CD4-positive, alpha-beta T cell treated with Interferon alpha-2 for 1 hour (primary cell): ENCODE measurements around the gene PTPRF.

Experiments used
- DNase-seq, 2 donors: peaks; one replicate each; pipeline ENCODE4 v3.0.0-alpha.2; 2020 to 2022

Gene PTPRF

DNA sequence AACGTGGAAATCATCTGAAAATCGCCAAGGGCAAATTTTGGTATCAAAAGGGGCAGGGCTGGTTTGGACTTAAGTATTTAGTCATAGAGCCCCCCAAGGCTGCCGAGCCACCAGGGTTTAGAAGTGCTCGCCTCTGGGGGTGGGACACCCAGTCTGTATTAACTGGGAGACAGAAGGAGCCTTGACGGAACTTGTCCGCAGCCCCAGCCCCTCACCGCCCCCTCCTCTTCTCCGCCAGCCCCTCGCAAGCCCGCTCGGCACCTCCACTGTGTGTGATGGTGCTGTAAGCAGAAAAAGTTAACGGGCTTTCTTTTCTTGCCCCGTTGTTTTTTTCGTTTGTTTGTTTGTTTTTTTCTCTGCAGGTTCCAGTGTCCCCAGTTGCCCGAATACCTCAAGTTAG lies 81.7 kb downstream of the PTPRF start:
- no peak for DNase-seq

GRCh38 chr1:43613075-43613942 lies 82.6 kb downstream of the PTPRF start:
- DNase-seq: no peak

GRCh38 chr1:43614211-43614610 lies 83.5 kb downstream of the PTPRF start:
- no peak for DNase-seq

GRCh38 chr1:43614891-43615290 lies 84.2 kb downstream of the PTPRF start:
- DNase-seq: no peak

GRCh38 chr1:43616383-43616782 lies 85.7 kb downstream of the PTPRF start:
- no peak for DNase-seq

DNA sequence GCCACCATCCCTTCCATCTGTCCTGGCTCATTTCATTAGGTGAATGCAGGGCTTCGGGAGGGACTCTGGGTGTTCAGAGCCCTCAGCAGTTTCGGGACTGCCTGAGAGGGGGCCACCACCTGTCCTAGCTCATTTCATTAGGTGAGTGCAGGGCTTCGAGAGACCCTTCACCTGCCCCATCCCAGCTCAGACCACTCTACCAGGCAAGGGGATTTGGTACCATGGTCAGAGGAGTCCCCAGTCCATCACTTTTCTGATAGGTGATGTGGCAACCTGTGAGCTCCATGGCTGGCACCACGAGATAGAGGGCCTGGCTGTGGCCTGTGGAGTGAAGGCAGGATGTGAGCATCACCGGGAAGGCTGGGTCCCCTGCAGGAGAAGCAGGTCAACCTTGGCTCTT lies 86.3 kb downstream of the PTPRF start:
- DNase-seq: no peak

DNA sequence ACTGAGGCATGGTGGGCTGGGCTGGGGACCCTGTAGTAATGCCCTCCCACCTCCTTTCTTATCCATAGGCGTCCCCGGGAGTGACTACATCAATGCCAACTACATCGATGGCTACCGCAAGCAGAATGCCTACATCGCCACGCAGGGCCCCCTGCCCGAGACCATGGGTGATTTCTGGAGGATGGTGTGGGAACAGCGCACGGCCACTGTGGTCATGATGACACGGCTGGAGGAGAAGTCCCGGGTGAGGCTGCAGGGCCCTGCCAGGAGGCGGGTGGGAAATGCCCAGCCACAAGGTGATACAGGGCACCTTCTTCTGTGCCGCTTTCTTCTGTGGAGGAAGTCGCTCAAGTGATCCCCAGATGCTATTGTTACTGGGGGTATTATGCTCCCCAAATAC lies 87.0 kb downstream of the PTPRF start:
- no peak for DNase-seq

- DNase-seq: no peak
Measured at GRCh38 chr1:43618521-43619313, 88.0 kb downstream of the PTPRF start.

DNA sequence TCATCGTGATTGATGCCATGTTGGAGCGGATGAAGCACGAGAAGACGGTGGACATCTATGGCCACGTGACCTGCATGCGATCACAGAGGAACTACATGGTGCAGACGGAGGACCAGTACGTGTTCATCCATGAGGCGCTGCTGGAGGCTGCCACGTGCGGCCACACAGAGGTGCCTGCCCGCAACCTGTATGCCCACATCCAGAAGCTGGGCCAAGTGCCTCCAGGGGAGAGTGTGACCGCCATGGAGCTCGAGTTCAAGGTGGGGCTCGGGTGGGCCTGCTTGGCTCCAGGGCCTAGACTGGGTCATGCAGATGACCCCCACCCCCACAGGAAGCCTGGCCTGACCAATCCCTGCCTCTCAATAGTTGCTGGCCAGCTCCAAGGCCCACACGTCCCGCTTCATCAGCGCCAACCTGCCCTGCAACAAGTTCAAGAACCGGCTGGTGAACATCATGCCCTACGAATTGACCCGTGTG lies 88.7 kb downstream of the PTPRF start:
- no peak for DNase-seq

GRCh38 chr1:43619996-43620920 lies 89.6 kb downstream of the PTPRF start:
- DNase-seq: no peak

GRCh38 chr1:43620956-43621355 lies 90.3 kb downstream of the PTPRF start:
- DNase-seq: no peak

- no peak for DNase-seq
Measured at GRCh38 chr1:43621386-43621785, 90.7 kb downstream of the PTPRF start.

DNA sequence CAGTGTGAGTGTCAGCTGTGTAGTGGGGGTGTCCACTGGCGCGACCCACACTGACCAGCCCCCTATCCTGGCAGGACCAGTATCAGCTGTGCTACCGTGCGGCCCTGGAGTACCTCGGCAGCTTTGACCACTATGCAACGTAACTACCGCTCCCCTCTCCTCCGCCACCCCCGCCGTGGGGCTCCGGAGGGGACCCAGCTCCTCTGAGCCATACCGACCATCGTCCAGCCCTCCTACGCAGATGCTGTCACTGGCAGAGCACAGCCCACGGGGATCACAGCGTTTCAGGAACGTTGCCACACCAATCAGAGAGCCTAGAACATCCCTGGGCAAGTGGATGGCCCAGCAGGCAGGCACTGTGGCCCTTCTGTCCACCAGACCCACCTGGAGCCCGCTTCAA lies 91.2 kb downstream of the PTPRF start:
- DNase-seq: no peak

DNA sequence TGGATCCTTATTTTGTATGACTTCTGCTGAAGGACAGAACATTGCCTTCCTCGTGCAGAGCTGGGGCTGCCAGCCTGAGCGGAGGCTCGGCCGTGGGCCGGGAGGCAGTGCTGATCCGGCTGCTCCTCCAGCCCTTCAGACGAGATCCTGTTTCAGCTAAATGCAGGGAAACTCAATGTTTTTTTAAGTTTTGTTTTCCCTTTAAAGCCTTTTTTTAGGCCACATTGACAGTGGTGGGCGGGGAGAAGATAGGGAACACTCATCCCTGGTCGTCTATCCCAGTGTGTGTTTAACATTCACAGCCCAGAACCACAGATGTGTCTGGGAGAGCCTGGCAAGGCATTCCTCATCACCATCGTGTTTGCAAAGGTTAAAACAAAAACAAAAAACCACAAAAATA lies 91.8 kb downstream of the PTPRF start:
- no peak for DNase-seq

DNA sequence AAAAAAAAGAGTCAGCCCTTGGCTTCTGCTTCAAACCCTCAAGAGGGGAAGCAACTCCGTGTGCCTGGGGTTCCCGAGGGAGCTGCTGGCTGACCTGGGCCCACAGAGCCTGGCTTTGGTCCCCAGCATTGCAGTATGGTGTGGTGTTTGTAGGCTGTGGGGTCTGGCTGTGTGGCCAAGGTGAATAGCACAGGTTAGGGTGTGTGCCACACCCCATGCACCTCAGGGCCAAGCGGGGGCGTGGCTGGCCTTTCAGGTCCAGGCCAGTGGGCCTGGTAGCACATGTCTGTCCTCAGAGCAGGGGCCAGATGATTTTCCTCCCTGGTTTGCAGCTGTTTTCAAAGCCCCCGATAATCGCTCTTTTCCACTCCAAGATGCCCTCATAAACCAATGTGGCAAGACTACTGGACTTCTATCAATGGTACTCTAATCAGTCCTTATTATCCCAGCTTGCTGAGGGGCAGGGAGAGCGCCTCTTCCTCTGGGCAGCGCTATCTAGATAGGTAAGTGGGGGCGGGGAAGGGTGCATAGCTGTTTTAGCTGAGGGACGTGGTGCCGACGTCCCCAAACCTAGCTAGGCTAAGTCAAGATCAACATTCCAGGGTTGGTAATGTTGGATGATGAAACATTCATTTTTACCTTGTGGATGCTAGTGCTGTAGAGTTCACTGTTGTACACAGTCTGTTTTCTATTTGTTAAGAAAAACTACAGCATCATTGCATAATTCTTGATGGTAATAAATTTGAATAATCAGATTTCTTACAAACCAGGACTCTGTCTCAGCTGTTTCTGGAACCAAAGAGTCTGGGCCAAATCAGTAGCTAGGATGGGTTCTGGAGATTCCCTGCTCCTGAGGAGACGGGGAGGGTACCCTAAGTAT lies 92.5 kb downstream of the PTPRF start:
- DNase-seq: no peak

DNA sequence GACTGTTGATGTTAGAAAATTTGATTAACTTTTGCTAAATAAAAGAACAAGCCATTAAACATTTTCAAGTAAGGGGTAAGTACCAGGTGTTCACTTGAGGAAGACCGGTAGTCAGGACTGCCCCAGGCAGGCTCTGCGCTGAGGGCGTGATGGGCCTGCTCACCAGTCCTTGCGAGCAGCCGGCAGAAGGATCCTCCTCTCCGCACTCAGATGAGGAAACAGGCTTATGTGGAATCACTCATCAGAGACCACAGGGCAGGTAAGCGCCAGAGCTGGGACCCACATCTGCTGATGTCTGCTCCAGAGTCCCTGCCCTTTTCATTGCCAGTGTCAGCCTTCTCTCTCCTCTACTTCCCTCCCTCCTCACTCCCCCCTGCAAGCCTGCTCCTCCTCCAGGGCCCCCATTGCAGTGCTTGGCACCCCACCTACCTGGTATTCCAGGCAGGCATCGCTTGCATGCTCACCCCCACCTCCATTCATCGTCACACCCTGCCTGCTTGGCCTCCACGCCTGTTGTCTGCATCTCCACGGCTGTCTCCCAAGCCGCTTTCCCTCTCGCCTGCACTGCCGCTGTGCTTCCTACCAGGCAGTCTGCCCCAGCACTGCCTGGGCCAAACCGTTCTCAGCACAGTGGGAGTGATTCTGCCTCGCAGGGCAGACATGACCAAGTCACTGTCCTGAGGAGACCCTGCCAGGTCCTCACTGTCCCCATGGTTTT lies 94.5 kb downstream of the PTPRF start:
- DNase-seq: no peak

- DNase-seq: no peak
Measured at GRCh38 chr1:43632135-43632670, 101.5 kb downstream of the PTPRF start.

DNA sequence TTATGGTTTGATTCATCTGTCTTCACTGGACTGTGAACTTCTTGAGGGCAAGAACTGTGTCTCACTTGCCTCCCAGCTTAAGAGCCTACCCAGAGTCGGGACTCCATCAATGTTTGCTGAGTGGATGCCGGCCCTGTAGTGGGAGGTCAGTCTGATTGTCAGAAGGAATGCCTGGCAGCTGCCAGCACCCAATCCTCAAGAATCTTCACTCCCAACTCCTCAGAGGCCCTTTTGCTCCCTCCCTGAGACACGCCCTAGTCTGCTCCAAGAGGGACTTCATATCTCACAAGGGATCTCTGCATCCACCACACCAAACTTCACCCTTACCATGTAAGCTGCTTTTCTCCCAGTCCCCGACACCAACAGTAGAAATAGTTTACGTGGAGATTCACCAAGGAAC lies 104.0 kb downstream of the PTPRF start:
- no peak for DNase-seq

DNA sequence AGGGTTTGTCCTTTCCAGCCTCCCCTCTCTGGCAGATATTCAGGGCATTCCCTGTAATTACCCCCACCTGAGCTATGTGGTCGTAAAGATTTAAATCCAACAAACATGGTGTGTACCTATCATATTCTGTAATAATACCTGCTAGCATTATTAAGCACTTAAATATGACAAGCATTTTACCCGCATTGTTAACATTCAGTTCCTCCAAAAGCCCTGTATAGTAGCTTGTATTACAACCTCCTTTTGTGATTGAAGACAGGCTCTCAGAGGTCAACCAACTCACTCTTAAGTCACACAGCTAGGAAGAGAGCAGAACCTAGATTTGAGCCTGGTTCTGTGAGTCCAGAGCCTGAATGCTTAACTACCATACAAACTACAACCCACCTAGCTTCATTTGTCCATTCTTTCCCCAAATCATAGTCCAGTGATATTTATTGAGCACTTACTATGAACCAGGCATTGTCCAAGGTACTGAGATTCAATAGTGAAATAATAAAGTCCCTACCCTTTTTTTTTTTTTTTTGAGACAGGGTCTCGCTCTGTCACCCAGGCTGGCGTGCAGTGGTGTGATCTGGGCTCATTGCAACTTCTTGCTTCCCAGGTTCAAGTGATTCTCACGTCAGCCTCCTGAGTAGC lies 105.4 kb downstream of the PTPRF start:
- DNase-seq: no peak

- no peak for DNase-seq
Measured at GRCh38 chr1:43637267-43637666, 106.6 kb downstream of the PTPRF start.
